GM12801 (cell line): ENCODE data around the gene GRID1.

Source experiments
- TF ChIP-seq, protein P1 (sequence below): IDR thresholded peaks from one replicate; pipeline ENCODE4 v1.5.1; 2011; ENCODE audit warnings: control low read depth; ENCODE audit not compliant: insufficient read length; ENCODE audit errors: extremely low read depth

The GRID1 gene

DNA sequence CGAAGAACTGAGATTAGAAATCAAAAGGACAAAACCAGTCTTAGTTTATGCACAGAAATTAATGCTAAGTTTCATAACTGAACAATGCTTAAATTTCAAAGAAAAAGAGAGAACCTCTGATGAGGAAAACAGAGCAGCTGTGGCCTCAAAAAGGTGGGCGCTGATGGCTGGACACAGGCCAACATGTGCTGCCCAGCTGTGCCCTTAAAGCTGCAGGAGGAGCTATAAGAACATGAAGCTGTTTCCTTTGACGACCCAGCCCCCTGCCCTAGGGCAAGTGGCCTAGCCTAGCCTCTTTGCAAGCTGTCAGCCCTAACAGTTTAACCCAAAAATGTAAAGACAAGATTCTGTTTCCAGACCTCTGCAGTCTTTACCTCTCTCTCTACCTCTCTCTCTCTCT lies 107.7 kb downstream of the GRID1 start:
- TF ChIP-seq, protein P1, sequence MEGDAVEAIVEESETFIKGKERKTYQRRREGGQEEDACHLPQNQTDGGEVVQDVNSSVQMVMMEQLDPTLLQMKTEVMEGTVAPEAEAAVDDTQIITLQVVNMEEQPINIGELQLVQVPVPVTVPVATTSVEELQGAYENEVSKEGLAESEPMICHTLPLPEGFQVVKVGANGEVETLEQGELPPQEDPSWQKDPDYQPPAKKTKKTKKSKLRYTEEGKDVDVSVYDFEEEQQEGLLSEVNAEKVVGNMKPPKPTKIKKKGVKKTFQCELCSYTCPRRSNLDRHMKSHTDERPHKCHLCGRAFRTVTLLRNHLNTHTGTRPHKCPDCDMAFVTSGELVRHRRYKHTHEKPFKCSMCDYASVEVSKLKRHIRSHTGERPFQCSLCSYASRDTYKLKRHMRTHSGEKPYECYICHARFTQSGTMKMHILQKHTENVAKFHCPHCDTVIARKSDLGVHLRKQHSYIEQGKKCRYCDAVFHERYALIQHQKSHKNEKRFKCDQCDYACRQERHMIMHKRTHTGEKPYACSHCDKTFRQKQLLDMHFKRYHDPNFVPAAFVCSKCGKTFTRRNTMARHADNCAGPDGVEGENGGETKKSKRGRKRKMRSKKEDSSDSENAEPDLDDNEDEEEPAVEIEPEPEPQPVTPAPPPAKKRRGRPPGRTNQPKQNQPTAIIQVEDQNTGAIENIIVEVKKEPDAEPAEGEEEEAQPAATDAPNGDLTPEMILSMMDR, result no peak

DNA sequence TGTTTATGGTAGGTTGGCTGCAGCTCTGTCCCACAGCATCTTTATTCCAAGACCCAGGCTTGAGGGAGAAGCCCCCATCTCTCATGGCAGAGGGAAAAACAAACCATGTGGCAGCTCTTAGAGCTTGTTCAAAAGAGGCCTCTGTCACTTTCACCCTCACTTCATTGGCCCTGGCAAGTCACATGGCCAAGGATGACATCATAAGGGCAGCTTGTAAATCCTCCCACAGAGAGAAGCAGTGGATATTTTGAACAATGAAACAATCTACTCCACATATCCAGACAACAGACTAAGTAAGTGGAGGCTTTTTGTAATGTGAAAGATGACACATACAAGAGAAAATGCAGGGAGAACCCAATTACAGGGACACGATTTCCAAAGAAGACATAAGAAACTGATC lies 108.1 kb downstream of the GRID1 start:
- TF ChIP-seq, protein P1, result no peak

DNA sequence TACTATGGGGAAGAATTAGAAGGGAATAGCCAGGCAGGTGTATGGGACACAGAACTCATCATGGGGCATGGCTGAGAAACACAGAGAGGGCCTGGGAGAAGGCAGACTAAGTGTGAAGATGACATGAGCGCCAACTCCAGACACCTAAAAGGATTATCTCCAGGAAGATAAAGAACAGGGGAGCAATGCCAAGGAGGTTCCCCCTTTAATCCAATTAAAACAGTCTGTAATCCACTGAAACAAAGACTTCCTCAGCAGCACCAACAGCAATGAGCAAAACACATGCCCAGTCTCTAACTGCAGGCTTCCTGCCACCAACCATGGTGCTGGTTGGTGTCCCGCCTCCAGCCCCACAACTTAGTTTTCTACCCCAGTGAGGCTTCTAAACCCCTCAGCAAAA lies 108.9 kb downstream of the GRID1 start:
- TF ChIP-seq, protein P1, result no peak

DNA sequence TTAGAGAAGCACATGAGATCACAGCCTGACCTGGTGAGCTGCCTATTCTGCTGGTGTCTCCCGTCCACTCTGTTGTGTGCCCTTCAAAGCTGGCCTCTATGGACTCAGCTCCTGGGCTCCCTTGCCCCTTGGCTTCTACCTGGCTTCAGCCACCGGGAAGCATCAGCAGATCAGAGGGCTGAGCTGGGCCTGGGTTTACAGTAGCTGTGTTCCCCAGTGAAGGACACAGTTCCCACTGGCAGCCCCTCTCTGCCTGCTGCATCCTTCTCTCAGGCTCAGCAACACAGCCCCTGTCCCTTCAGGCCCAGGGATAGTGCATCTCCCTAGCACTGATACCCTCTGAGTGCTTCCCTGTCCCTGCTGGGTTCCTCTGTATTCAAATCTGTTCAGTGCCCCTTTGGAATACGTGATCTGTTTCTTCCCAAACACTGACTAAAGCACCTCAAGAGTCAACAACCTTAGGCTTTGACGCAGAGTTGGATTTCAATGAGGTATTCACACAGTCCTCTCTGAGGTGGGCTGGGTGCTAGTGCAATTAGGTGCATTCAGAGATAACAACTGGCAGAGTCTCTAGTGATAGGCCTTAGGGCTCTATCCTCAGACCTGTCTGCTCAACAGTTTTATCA lies 109.8 kb downstream of the GRID1 start:
- TF ChIP-seq, protein P1, result no peak

DNA sequence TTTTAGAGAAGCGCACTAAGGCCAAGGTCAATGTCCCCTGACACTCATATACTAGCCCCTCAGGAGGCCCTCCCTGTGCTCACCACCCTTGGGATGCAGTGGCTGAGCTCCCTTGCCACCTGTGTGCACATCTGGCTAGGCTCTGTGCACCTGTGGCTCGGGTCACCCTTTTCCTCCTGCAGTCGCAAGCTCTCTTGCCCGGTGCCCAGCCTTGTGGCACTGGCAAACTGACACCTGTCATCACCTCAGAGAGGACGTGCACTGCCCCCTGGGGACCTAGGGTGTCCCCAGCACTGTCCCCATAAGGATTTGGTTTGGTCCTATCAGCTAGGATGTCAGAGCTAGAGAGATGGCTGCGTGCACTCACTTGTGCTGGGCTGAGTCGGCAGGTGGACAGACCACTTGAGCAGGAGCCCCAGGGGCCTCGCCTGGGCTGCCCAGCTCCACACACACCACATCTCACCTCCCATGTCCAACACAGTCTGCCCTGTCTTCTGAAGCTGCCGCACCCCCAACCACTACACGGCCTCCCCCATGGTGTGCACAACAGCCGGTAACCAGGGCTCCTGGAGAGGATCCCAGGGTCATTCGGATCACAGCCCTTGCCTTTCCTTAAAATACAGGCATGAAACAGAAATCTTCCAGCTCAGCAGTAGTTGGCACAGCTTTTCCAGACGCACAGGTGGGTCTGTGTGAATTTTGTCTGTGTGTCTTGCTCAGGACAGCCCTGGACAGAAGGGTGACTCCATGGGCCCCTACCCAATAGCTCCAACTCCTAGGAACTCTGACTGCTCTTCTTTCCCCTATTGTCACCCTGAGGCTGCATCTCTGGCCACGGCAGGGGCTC lies 111.0 kb downstream of the GRID1 start:
- TF ChIP-seq, protein P1, result no peak

DNA sequence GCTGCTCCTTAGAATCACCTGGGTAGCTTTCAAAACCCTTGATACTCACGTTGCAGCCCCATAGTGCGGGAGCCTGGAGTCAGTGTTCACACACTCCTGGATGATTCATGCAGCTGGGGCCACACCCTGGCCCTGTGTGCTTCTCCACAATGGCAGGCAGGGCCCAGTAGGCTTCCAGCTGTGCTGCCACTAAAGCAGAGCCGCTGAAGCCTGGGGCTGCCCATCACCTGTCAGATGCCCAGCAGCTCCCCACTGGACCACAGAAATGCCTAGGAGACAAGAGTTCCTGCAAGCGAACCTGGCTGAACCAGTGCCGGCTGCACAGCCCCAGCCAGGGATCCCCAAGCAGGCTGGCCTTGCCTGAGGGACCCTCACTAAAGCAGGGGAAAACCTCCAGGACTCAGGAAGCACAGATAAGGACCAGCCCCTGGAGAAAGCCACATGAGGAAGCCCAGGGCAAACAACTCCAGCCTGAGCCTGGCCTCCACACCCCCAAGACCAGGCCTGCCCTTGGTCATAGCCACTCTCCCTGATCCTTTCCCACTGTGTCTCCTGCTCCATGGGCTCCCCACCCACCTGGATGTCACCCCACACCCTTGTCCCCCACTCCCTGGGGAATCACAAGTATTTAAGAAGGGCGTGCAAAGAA lies 111.9 kb downstream of the GRID1 start:
- TF ChIP-seq, protein P1, result no peak

DNA sequence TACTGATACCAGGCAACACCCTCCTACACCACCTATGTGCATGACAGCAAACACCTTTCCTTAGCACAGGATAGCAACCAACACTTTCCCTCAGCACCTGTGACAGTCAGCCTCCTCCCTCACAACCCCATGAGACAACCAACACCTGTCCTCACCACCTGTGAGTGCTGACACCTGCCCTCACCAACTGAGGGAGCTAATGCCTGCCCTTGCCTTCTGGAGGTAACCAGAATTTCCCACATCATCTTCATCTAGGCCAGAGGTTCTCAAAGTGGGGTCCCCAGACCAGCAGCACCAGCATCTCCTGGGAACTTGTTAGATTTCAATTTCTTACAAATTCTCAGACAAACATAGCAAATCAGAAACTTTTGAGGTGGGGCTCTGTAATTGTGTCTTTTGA lies 112.5 kb downstream of the GRID1 start:
- TF ChIP-seq, protein P1, result no peak
